PC-3 (cell line): ENCODE data around the gene S100Z.

Experiments
- EZH2 ChIP-seq: fragments of 300-600 bp; sonication (generic); IDR thresholded peaks from one replicate; pipeline ENCODE4 v1.6.1; 2017; ENCODE audit warnings: antibody characterized with exemption, mild to moderate bottlenecking, low read length; ENCODE audit not compliant: unreplicated experiment
- EZH2phosphoT487 ChIP-seq: fragments of 300-600 bp; sonication (generic); IDR thresholded peaks from 2 replicates; pipeline ENCODE4 v1.6.1; 2018; ENCODE audit warnings: mild to moderate bottlenecking, antibody characterized with exemption, low read length, borderline replicate concordance
- TF ChIP-seq, protein P1 (sequence below): fragments of 300-600 bp; sonication (generic); conservative IDR thresholded peaks from 2 replicates; pipeline ENCODE4 v1.5.1; 2017; ENCODE audit warnings: antibody characterized with exemption, low read depth, mild to moderate bottlenecking, low read length

DNA sequence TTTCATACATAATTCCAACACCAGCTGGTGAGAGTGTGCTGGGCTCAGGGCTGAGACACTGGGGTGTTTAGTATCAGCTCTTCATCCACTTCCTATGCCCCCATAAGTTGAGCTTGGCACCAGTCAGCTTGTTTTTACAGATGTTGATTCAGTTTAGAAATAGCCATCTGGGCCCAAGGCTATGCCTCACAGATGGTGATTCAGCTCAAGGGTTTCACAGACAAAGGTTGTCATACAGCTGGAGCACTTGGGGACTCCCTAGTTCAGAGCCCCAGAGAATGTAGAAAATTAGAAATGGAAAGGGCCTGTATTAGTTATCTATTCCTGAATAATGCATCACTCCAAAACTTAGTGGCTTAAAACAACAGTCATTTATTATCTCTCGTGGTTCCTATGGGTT is 92.8 kb downstream of the S100Z start:
- TF ChIP-seq, protein P1, sequence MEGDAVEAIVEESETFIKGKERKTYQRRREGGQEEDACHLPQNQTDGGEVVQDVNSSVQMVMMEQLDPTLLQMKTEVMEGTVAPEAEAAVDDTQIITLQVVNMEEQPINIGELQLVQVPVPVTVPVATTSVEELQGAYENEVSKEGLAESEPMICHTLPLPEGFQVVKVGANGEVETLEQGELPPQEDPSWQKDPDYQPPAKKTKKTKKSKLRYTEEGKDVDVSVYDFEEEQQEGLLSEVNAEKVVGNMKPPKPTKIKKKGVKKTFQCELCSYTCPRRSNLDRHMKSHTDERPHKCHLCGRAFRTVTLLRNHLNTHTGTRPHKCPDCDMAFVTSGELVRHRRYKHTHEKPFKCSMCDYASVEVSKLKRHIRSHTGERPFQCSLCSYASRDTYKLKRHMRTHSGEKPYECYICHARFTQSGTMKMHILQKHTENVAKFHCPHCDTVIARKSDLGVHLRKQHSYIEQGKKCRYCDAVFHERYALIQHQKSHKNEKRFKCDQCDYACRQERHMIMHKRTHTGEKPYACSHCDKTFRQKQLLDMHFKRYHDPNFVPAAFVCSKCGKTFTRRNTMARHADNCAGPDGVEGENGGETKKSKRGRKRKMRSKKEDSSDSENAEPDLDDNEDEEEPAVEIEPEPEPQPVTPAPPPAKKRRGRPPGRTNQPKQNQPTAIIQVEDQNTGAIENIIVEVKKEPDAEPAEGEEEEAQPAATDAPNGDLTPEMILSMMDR: no peak
- TF ChIP-seq EZH2phosphoT487 (no peak), EZH2 (no peak)
